Ramos (cell line): ENCODE data around the gene PKP4.

ENCODE experiments used
- in situ Hi-C: fragments of 300-500 bp; cut with MboI; formaldehyde crosslinking; loops from one replicate; pipeline ENCODE4 v1.14.3; 2022; ENCODE audit warnings: low sequenced_read_pairs; ENCODE audit not compliant: unreplicated experiment

PKP4 gene

GRCh38 chr2:158579928-158580327 is 123.2 kb downstream of the PKP4 start:
- in situ Hi-C loops = no loop called here

DNA sequence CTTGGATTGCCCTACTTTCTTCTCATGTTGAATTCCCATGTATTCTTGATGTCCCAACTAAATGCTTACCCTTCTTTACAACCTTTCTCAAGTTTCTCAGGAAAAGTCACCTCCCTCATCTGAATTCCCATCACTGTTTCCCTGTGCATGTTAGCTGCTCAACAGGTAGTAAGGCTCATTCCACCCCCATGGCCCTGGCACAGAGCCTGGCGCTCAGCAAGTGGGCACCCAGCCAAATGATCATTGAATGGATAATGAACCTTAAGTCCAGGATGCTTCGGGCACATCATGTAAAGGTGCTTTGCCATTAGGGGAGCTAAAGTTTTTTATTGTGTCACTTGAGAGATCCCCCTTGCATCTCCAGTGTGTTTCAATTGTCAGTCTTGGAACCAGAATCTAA is 124.0 kb downstream of the PKP4 start:
- in situ Hi-C loops = no loop called here

GRCh38 chr2:158582670-158583069 is 125.9 kb downstream of the PKP4 start:
- in situ Hi-C loops = no loop called here

- in situ Hi-C loops = no loop called here
These were observed 127.2 kb downstream of the PKP4 start for GRCh38 chr2:158583923-158584322.

DNA sequence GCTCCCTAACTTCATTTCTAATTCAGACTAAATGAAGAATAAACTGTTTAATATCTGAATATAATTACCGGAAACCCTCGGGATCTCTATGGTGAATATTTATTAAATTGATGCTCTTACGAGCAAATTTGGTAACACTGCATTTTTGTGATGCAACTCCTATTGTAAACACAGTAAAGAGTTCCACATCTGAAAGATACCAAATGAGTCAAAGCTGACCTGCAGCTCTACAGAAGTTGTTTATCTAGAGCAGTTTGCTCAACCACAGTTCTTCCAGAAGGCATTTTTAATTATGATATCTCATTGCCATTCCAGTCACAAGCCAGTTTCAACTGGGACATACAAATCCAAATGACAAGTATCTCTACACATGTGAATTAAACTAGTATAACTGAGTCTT is 129.7 kb downstream of the PKP4 start:
- in situ Hi-C loops = no loop called here

DNA sequence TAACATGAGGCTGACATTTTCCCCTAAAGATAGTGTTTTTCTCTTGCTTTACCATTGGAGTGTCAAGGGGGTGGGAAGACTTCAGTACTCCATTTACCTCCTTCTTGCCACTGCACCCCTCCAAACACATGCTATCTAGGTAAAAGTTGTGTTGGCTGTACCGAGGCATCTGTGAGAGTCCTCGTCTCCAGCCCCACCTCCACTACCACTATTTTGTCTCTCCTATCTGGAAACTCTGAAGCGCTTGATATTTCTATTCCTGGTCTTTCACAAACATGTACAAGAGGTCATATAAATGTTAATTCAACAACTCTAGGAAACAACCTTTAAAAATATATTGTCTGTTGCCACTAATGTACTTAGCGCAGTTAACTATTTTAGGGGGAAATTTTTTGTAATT is 132.6 kb downstream of the PKP4 start:
- in situ Hi-C loops = no loop called here

GRCh38 chr2:158598862-158599517 is 142.2 kb downstream of the PKP4 start:
- in situ Hi-C loops = no loop called here

- in situ Hi-C loops = no loop called here
These were observed 142.9 kb downstream of the PKP4 start for GRCh38 chr2:158599609-158600008.

GRCh38 chr2:158600155-158600802 is 143.5 kb downstream of the PKP4 start:
- in situ Hi-C loops = no loop called here

GRCh38 chr2:158602027-158602426 is 145.3 kb downstream of the PKP4 start:
- in situ Hi-C loops = no loop called here

- in situ Hi-C loops = no loop called here
These were observed 146.5 kb downstream of the PKP4 start for GRCh38 chr2:158603205-158603604.

- in situ Hi-C loops = no loop called here
These were observed 147.2 kb downstream of the PKP4 start for GRCh38 chr2:158603986-158604385.

DNA sequence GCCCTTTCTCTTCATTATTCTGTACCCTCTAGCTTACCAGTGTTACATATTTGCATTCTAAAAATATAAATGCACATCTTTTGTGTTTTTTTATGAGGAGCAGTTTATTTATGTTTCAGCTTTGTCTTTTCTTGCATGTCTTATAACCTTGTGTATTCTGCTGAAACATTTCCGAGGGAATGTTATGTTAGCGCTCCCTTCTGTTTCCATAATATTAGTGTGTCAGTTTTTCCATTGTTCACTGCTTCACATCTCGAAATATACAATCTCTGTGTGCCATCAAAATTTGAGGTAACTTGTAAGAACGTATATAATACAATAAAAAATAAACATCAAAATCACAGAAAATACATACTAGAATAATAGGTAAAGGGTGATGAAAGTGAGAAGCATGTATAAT is 153.3 kb downstream of the PKP4 start:
- in situ Hi-C loops = no loop called here

DNA sequence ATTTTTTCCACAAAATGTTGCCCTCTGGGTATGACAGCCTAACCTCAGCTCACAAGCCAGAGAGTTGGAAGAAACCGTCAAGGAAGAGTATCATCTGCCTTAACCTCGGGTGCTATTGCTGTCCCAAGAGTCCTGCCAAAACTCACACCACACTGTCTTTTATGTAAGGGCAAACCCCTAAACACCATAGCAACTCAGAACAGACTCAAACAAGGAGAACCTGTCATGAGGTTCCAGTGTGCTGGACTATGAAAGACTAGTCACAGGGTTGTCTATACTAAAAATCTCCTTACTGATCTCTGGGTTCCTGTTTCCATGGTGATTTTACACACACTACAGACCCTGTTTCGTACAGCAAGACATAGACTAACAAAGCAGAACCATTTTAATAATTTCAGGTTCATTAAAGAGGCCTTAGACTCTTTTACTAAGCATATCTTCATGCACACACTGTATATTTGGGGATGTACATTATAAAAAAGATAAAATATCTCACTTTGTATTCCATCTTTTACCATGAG is 159.8 kb downstream of the PKP4 start:
- in situ Hi-C loops = no loop called here

GRCh38 chr2:158618891-158619490 is 162.2 kb downstream of the PKP4 start:
- in situ Hi-C loops = no loop called here

GRCh38 chr2:158619496-158619895 is 162.7 kb downstream of the PKP4 start:
- in situ Hi-C loops = no loop called here

GRCh38 chr2:158620656-158621055 is 163.9 kb downstream of the PKP4 start:
- in situ Hi-C loops = no loop called here

- in situ Hi-C loops = no loop called here
These were observed 167.4 kb downstream of the PKP4 start for GRCh38 chr2:158624071-158624667.

GRCh38 chr2:158624961-158625360 is 168.2 kb downstream of the PKP4 start:
- in situ Hi-C loops = no loop called here

- in situ Hi-C loops = no loop called here
These were observed 172.4 kb downstream of the PKP4 start for GRCh38 chr2:158629116-158629515.

- in situ Hi-C loops = no loop called here
These were observed 176.5 kb downstream of the PKP4 start for GRCh38 chr2:158633261-158633660.
